ENCODE results near the gene CCDC197. TPM values are rescaled to one million over a fixed set of nuclear protein-coding genes. Genes with fewer than 3 reads are reported as not detected.

CCDC197 gene
- total and polyA plus RNA-seq, 7 donors: not detected

- no peak for DNase-seq
- 60 to 61% methylated on average over 9 of the region's 9 CpGs for WGBS, 2 donors
- H3K4me1 ChIP-seq: peaks cover 0 to 75% (median 54%) of the 10 kb centered on the region in 4 donors
- no peaks in the 10 kb centered on the region for H3K9me3 ChIP-seq
- peak overlapping the region; percentile 86 to 93 (median 90) for H3K27ac ChIP-seq
- H3K36me3 ChIP-seq: no peaks in the 10 kb centered on the region
- TF ChIP-seq CTCF (IDR thresholded peaks at IDR 0.05) (peak in 3 of 4 experiments; percentile 25 to 51 (median 32)), POLR2A (IDR thresholded peaks at IDR 0.05) (no peak)
- peak overlapping the region; percentile 42 to 65 (median 58) for H3K4me3 ChIP-seq
- no peaks in the 10 kb centered on the region for H3K27me3 ChIP-seq
- intact Hi-C loops (cut with DNase I): loop anchor here (2.0 kb wide), 1 partner anchor 17 kb away; no protein-coding TSS in a partner anchor
Measured at GRCh38 chr14:93975791-93976476, 21.2 kb upstream of the CCDC197 start.

- Histone ChIP-seq H3K9me3 (no peaks in the 10 kb centered on the region), H3K4me3 (peak within 1 kb of the TSS; percentile 42 to 65 (median 58)), H3K36me3 (no peaks in the 10 kb centered on the region), H3K4me1 (peaks cover 0 to 75% (median 54%) of the 10 kb centered on the region in 4 donors), H3K27ac (peak within 1 kb of the TSS; percentile 86 to 93 (median 90)), H3K27me3 (no peaks in the 10 kb centered on the region)
- 26 to 49% methylated on average over 12 of the region's 12 CpGs for WGBS, 2 donors
- peak; percentile 92 for DNase-seq
- TF ChIP-seq POLR2A (IDR thresholded peaks at IDR 0.05) (peak; percentile 92 to 94), POLR2AphosphoS5 (IDR thresholded peaks at IDR 0.05) (peak; percentile 97 to 98 (median 98)), EP300 (IDR thresholded peaks at IDR 0.05) (peak in 2 of 4 donors; percentile 62 to 82), CTCF (IDR thresholded peaks at IDR 0.05) (peak in 1 of 4 experiments; percentile 3)
- intact Hi-C loops (cut with DNase I): no loop called here
Measured at GRCh38 chr14:93976477-93977057, 20.5 kb upstream of the CCDC197 start, which contains the start of gene ASB2. TSS of gene ASB2 (minus strand) at chr14:93976570. CDS start at chr14:93964539, 12,031 bp downstream.

GRCh38 chr14:93977171-93977570 is 19.9 kb upstream of the CCDC197 start:
- Histone ChIP-seq H3K36me3 (no peaks in the 10 kb centered on the region), H3K4me1 (peaks cover 0 to 75% (median 57%) of the 10 kb centered on the region in 4 donors), H3K27ac (peak overlapping the region; percentile 86 to 93 (median 90)), H3K9me3 (no peaks in the 10 kb centered on the region), H3K27me3 (no peaks in the 10 kb centered on the region), H3K4me3 (peak overlapping the region in 2 of 4 donors; percentile 57 to 65)
- no peak for DNase-seq
- no peak for TF ChIP-seq POLR2AphosphoS5 (IDR thresholded peaks at IDR 0.05)
- no peak for TF ChIP-seq EP300 (IDR thresholded peaks at IDR 0.05)
- TF ChIP-seq CTCF (IDR thresholded peaks at IDR 0.05): no peak
- TF ChIP-seq POLR2A (IDR thresholded peaks at IDR 0.05): no peak
- intact Hi-C loops (cut with DNase I): no loop called here
- 57 to 82% methylated on average over 5 of the region's 5 CpGs for whole genome bisulfite sequencing, 2 donors

GRCh38 chr14:93977790-93978581 is 19.1 kb upstream of the CCDC197 start:
- H3K27ac ChIP-seq: peak overlapping the region; percentile 86 to 93 (median 90)
- WGBS, 2 donors: 63 to 77% methylated on average over 11 of the region's 11 CpGs
- H3K27me3 ChIP-seq: no peaks in the 10 kb centered on the region
- H3K9me3 ChIP-seq: no peaks in the 10 kb centered on the region
- H3K36me3 ChIP-seq: no peaks in the 10 kb centered on the region
- H3K4me1 ChIP-seq: peaks cover 0 to 73% (median 53%) of the 10 kb centered on the region in 4 donors
- intact Hi-C loops (cut with DNase I): no loop called here
- no peak overlapping the region for H3K4me3 ChIP-seq
- TF ChIP-seq POLR2A (IDR thresholded peaks at IDR 0.05) (no peak), POLR2AphosphoS5 (IDR thresholded peaks at IDR 0.05) (no peak), CTCF (IDR thresholded peaks at IDR 0.05) (no peak), EP300 (IDR thresholded peaks at IDR 0.05) (no peak)
- DNase-seq: no peak

Data from sigmoid colon (tissue), 7 donors.